GM19452 (cell line): ENCODE results near the gene TESK2.
A peak's percentile ranks its signal among the peaks of the same experiment; 100 is the strongest.

Experiments
- ATAC-seq: cut with Tn5 transposase; IDR thresholded peaks from one replicate; pipeline ENCODE4 v1.9.1; 2021; ENCODE audit not compliant: unreplicated experiment

Gene TESK2

GRCh38 chr1:45344499-45344898, 146.5 kb downstream of the TESK2 start:
- no peak for ATAC-seq

GRCh38 chr1:45340816-45341466, 150.0 kb downstream of the TESK2 start:
- ATAC-seq, result no peak

- peak; percentile 80 for ATAC-seq
Measured at GRCh38 chr1:45339789-45340558, 151.0 kb downstream of the TESK2 start, which contains the start of the genes MUTYH and TOE1. Gene MUTYH (minus strand): TSS chr1:45340440. CDS start chr1:45334505, 5,935 bp downstream. Gene TOE1 (plus strand): TSS chr1:45340170. CDS start chr1:45340253, 83 bp downstream.

GRCh38 chr1:45337630-45338325, 153.2 kb downstream of the TESK2 start:
- ATAC-seq, result no peak

GRCh38 chr1:45335855-45336324, 155.1 kb downstream of the TESK2 start:
- no peak for ATAC-seq

- ATAC-seq, result no peak
Measured at GRCh38 chr1:45334308-45335245, 156.4 kb downstream of the TESK2 start.

- no peak for ATAC-seq
Measured at GRCh38 chr1:45332346-45332720, 158.6 kb downstream of the TESK2 start.

- ATAC-seq, result no peak
Measured at GRCh38 chr1:45331436-45332345, 159.3 kb downstream of the TESK2 start.

- no peak for ATAC-seq
Measured at GRCh38 chr1:45329445-45329844, 161.5 kb downstream of the TESK2 start.

GRCh38 chr1:45328680-45329079, 162.3 kb downstream of the TESK2 start:
- no peak for ATAC-seq

- no peak for ATAC-seq
Measured at GRCh38 chr1:45327644-45328515, 163.1 kb downstream of the TESK2 start.

- ATAC-seq, result peak; percentile 56
Measured at GRCh38 chr1:45326627-45327623, 164.0 kb downstream of the TESK2 start, which contains the start of gene HPDL. Gene HPDL (plus strand): TSS chr1:45326895. CDS start chr1:45327149, 254 bp downstream.

GRCh38 chr1:45325851-45326506, 165.0 kb downstream of the TESK2 start:
- ATAC-seq, result no peak

GRCh38 chr1:45322486-45323040, 168.4 kb downstream of the TESK2 start:
- no peak for ATAC-seq

- no peak for ATAC-seq
Measured at GRCh38 chr1:45321444-45321843, 169.5 kb downstream of the TESK2 start.

GRCh38 chr1:45319761-45320160, 171.2 kb downstream of the TESK2 start:
- ATAC-seq, result no peak
